NOMO-1 treated with dmso at 0.1 percent for 144 hours (cell line): Measurements from ENCODE around the gene TRIM38.
"Not testable (repeated sequence)": the region's sequence is repeated elsewhere in the genome, so short reads cannot be mapped to it uniquely, and the experiment has no call there.

Experiments
- DNase-seq: peaks from one replicate; lab custom pipeline; 2025; ENCODE audit not compliant: unreplicated experiment; lab: John Stamatoyannopoulos, UW

TRIM38 gene

GRCh38 chr6:26003102-26003694, 40.6 kb downstream of the TRIM38 start:
- DNase-seq, result no peak

- no peak for DNase-seq
Observed at GRCh38 chr6:26006086-26006939, 43.7 kb downstream of the TRIM38 start.

- DNase-seq, result not testable (repeated sequence)
Observed at GRCh38 chr6:26006940-26007305, 44.3 kb downstream of the TRIM38 start.

- DNase-seq, result no peak
Observed at GRCh38 chr6:26008470-26008869, 45.9 kb downstream of the TRIM38 start.

GRCh38 chr6:26009817-26010216, 47.2 kb downstream of the TRIM38 start:
- DNase-seq, result no peak

- no peak for DNase-seq
Observed at GRCh38 chr6:26012061-26012460, 49.5 kb downstream of the TRIM38 start.

- not testable (repeated sequence) for DNase-seq
Observed at GRCh38 chr6:26014386-26014785, 51.8 kb downstream of the TRIM38 start.

- no peak for DNase-seq
Observed at GRCh38 chr6:26016245-26016962, 53.8 kb downstream of the TRIM38 start.

GRCh38 chr6:26016963-26017631, 54.5 kb downstream of the TRIM38 start:
- DNase-seq, result no peak

GRCh38 chr6:26017632-26017966, 55.0 kb downstream of the TRIM38 start:
- no peak for DNase-seq

- no peak for DNase-seq
Observed at GRCh38 chr6:26019261-26019830, 56.7 kb downstream of the TRIM38 start.

GRCh38 chr6:26019967-26020328, 57.3 kb downstream of the TRIM38 start:
- DNase-seq, result no peak

GRCh38 chr6:26020329-26021000, 57.9 kb downstream of the TRIM38 start:
- peak; percentile 60 for DNase-seq

GRCh38 chr6:26021001-26021349, 58.4 kb downstream of the TRIM38 start:
- DNase-seq, result peak; percentile 77

GRCh38 chr6:26021350-26022131, 58.9 kb downstream of the TRIM38 start:
- peak; percentile 94 for DNase-seq

- DNase-seq, result peak; percentile 71
Observed at GRCh38 chr6:26022132-26022472, 59.5 kb downstream of the TRIM38 start.

- DNase-seq, result no peak
Observed at GRCh38 chr6:26022737-26023136, 60.1 kb downstream of the TRIM38 start.

GRCh38 chr6:26024651-26025046, 62.0 kb downstream of the TRIM38 start:
- no peak for DNase-seq

GRCh38 chr6:26025047-26025893, 62.7 kb downstream of the TRIM38 start:
- no peak for DNase-seq
